ENCODE results near the gene ENPEP.
"Not testable (repeated sequence)": the region's sequence is repeated elsewhere in the genome, so short reads cannot be mapped to it uniquely, and the experiment has no call there.

Gene ENPEP
- 0 to 0.30 (median 0) reads per million in 9 experiments for total RNA-seq

- no peak for ATAC-seq (replicated peaks)
- no peak within 1 kb of the TSS for H3K4me3 Mint-ChIP-seq
- no peaks in the 10 kb centered on the region for H3K36me3 Mint-ChIP-seq (ENCODE audit: insufficient read depth)
- no peak for DNase-seq
- H3K9me3 Mint-ChIP-seq = no peaks in the 10 kb centered on the region
- no peaks in the 10 kb centered on the region for H3K4me1 Mint-ChIP-seq (ENCODE audit: low read depth in 2 of 2)
- H3K27ac Mint-ChIP-seq = no peak within 1 kb of the TSS
- H3K27me3 Mint-ChIP-seq = peaks cover 23 to 53% of the 10 kb centered on the region in 2 donors
Observed at GRCh38 chr4:110475881-110476818, at the start of gene ENPEP. Gene ENPEP (plus strand): TSS chr4:110476155. CDS start chr4:110476415, 260 bp downstream.

GRCh38 chr4:110431805-110432204 is 44.1 kb upstream of the ENPEP start:
- H3K27me3 Mint-ChIP-seq = peaks cover 15 to 35% of the 10 kb centered on the region in 2 donors
- not testable (repeated sequence) for H3K36me3 Mint-ChIP-seq (ENCODE audit: insufficient read depth); H3K4me1 Mint-ChIP-seq (ENCODE audit: low read depth in 2 of 2); H3K9me3 Mint-ChIP-seq; ATAC-seq (replicated peaks); DNase-seq; H3K4me3 Mint-ChIP-seq; H3K27ac Mint-ChIP-seq

- not testable (repeated sequence) for H3K9me3 Mint-ChIP-seq; H3K4me3 Mint-ChIP-seq; H3K27ac Mint-ChIP-seq; DNase-seq; H3K4me1 Mint-ChIP-seq (ENCODE audit: low read depth in 2 of 2); H3K36me3 Mint-ChIP-seq (ENCODE audit: insufficient read depth); ATAC-seq (replicated peaks)
- peaks cover 19 to 20% of the 10 kb centered on the region in 2 donors for H3K27me3 Mint-ChIP-seq
Observed at GRCh38 chr4:110437292-110437691, 38.7 kb upstream of the ENPEP start.

GRCh38 chr4:110439209-110439608 is 36.7 kb upstream of the ENPEP start:
- peaks cover 35 to 39% of the 10 kb centered on the region in 2 donors for H3K27me3 Mint-ChIP-seq
- DNase-seq; ATAC-seq (replicated peaks); H3K9me3 Mint-ChIP-seq; H3K27ac Mint-ChIP-seq; H3K4me1 Mint-ChIP-seq (ENCODE audit: low read depth in 2 of 2); H3K36me3 Mint-ChIP-seq (ENCODE audit: insufficient read depth); H3K4me3 Mint-ChIP-seq: not testable (repeated sequence)

GRCh38 chr4:110442309-110442708 is 33.6 kb upstream of the ENPEP start:
- Mint-ChIP-seq H3K36me3 (ENCODE audit: insufficient read depth) (no peaks in the 10 kb centered on the region), H3K9me3 (no peaks in the 10 kb centered on the region), H3K27me3 (peaks cover 26 to 39% of the 10 kb centered on the region in 2 donors), H3K27ac (no peak overlapping the region), H3K4me3 (no peak overlapping the region), H3K4me1 (ENCODE audit: low read depth in 2 of 2) (no peaks in the 10 kb centered on the region)
- ATAC-seq (replicated peaks) (no peak), DNase-seq (no peak)

GRCh38 chr4:110442788-110443187 is 33.2 kb upstream of the ENPEP start:
- no peak overlapping the region for H3K27ac Mint-ChIP-seq
- H3K27me3 Mint-ChIP-seq = peaks cover 26 to 34% of the 10 kb centered on the region in 2 donors
- no peak for DNase-seq
- no peaks in the 10 kb centered on the region for H3K9me3 Mint-ChIP-seq
- no peak overlapping the region for H3K4me3 Mint-ChIP-seq
- no peaks in the 10 kb centered on the region for H3K4me1 Mint-ChIP-seq (ENCODE audit: low read depth in 2 of 2)
- ATAC-seq (replicated peaks) = no peak
- no peaks in the 10 kb centered on the region for H3K36me3 Mint-ChIP-seq (ENCODE audit: insufficient read depth)

GRCh38 chr4:110449947-110450346 is 26.0 kb upstream of the ENPEP start:
- H3K27me3 Mint-ChIP-seq = peaks cover 7 to 11% of the 10 kb centered on the region in 2 donors
- H3K36me3 Mint-ChIP-seq (ENCODE audit: insufficient read depth) = no peaks in the 10 kb centered on the region
- DNase-seq (no peak), ATAC-seq (replicated peaks) (no peak)
- H3K4me3 Mint-ChIP-seq = no peak overlapping the region
- H3K27ac Mint-ChIP-seq = no peak overlapping the region
- no peaks in the 10 kb centered on the region for H3K4me1 Mint-ChIP-seq (ENCODE audit: low read depth in 2 of 2)
- H3K9me3 Mint-ChIP-seq = no peaks in the 10 kb centered on the region

GRCh38 chr4:110452546-110452945 is 23.4 kb upstream of the ENPEP start:
- no peaks in the 10 kb centered on the region for H3K9me3 Mint-ChIP-seq
- H3K36me3 Mint-ChIP-seq (ENCODE audit: insufficient read depth) = no peaks in the 10 kb centered on the region
- H3K27me3 Mint-ChIP-seq = peaks cover 29% of the 10 kb centered on the region in 2 donors
- H3K27ac Mint-ChIP-seq = no peak overlapping the region
- DNase-seq = no peak
- no peak overlapping the region for H3K4me3 Mint-ChIP-seq
- ATAC-seq (replicated peaks) = no peak
- no peaks in the 10 kb centered on the region for H3K4me1 Mint-ChIP-seq (ENCODE audit: low read depth in 2 of 2)

GRCh38 chr4:110454441-110454840 is 21.5 kb upstream of the ENPEP start:
- no peaks in the 10 kb centered on the region for H3K4me1 Mint-ChIP-seq (ENCODE audit: low read depth in 2 of 2)
- DNase-seq (no peak), ATAC-seq (replicated peaks) (no peak)
- no peaks in the 10 kb centered on the region for H3K36me3 Mint-ChIP-seq (ENCODE audit: insufficient read depth)
- peaks cover 30 to 36% of the 10 kb centered on the region in 2 donors for H3K27me3 Mint-ChIP-seq
- no peak overlapping the region for H3K4me3 Mint-ChIP-seq
- H3K9me3 Mint-ChIP-seq = no peaks in the 10 kb centered on the region
- H3K27ac Mint-ChIP-seq = no peak overlapping the region

- no peak for ATAC-seq (replicated peaks)
- Mint-ChIP-seq H3K27me3 (peaks cover 38 to 49% of the 10 kb centered on the region in 2 donors), H3K4me1 (ENCODE audit: low read depth in 2 of 2) (no peaks in the 10 kb centered on the region), H3K27ac (no peak overlapping the region), H3K36me3 (ENCODE audit: insufficient read depth) (no peaks in the 10 kb centered on the region), H3K9me3 (no peaks in the 10 kb centered on the region), H3K4me3 (no peak overlapping the region)
- DNase-seq = no peak
Observed at GRCh38 chr4:110458494-110459266, 17.3 kb upstream of the ENPEP start.

GRCh38 chr4:110460074-110460746 is 15.7 kb upstream of the ENPEP start:
- Mint-ChIP-seq H3K27ac (no peak overlapping the region), H3K9me3 (no peaks in the 10 kb centered on the region), H3K27me3 (peaks cover 32 to 47% of the 10 kb centered on the region in 2 donors), H3K4me3 (no peak overlapping the region), H3K36me3 (ENCODE audit: insufficient read depth) (no peaks in the 10 kb centered on the region), H3K4me1 (ENCODE audit: low read depth in 2 of 2) (no peaks in the 10 kb centered on the region)
- ATAC-seq (replicated peaks) = no peak
- no peak for DNase-seq

GRCh38 chr4:110467400-110467799 is 8.6 kb upstream of the ENPEP start:
- no peak for ATAC-seq (replicated peaks)
- no peak overlapping the region for H3K27ac Mint-ChIP-seq
- peaks cover 5 to 14% of the 10 kb centered on the region in 2 donors for H3K27me3 Mint-ChIP-seq
- peaks cover 0 to 10% of the 10 kb centered on the region in 2 donors for H3K4me1 Mint-ChIP-seq (ENCODE audit: low read depth in 2 of 2)
- H3K4me3 Mint-ChIP-seq = no peak overlapping the region
- peaks cover 0 to 7% of the 10 kb centered on the region in 2 donors for H3K9me3 Mint-ChIP-seq
- no peak for DNase-seq
- H3K36me3 Mint-ChIP-seq (ENCODE audit: insufficient read depth) = no peaks in the 10 kb centered on the region

Measured in effector memory CD8-positive, alpha-beta T cell (primary cell).